Epithelial cell of proximal tubule (primary cell): ENCODE results near the gene ADAM19. TPM values are rescaled to one million over a fixed set of nuclear protein-coding genes. Genes with fewer than 3 reads are reported as not detected.

ENCODE experiments used
- DNase-seq: peaks from one replicate; pipeline ENCODE4 v3.0.0-alpha.2; 2011; ENCODE audit warnings: low read depth
- H3K4me3 ChIP-seq: 2 replicates; pipeline ENCODE4 v1.5.1; 2011; ENCODE audit warnings: low read depth, mild to moderate bottlenecking, low read length
- total RNA-seq: library from RNA; depleted of rRNA; stranded (reverse); fragments of >200 nt; gene quantifications from 2 replicates; pipeline ENCODE4 v1.2.3, GENCODE V29; 2015
- TF ChIP-seq, protein P1 (sequence below): conservative IDR thresholded peaks from 2 replicates; pipeline ENCODE4 v1.5.1; 2012; ENCODE audit warnings: low read depth, mild to moderate bottlenecking, low read length

The ADAM19 gene
- total RNA-seq, 1 donor from 2014 or later, result 19.3 TPM

DNA sequence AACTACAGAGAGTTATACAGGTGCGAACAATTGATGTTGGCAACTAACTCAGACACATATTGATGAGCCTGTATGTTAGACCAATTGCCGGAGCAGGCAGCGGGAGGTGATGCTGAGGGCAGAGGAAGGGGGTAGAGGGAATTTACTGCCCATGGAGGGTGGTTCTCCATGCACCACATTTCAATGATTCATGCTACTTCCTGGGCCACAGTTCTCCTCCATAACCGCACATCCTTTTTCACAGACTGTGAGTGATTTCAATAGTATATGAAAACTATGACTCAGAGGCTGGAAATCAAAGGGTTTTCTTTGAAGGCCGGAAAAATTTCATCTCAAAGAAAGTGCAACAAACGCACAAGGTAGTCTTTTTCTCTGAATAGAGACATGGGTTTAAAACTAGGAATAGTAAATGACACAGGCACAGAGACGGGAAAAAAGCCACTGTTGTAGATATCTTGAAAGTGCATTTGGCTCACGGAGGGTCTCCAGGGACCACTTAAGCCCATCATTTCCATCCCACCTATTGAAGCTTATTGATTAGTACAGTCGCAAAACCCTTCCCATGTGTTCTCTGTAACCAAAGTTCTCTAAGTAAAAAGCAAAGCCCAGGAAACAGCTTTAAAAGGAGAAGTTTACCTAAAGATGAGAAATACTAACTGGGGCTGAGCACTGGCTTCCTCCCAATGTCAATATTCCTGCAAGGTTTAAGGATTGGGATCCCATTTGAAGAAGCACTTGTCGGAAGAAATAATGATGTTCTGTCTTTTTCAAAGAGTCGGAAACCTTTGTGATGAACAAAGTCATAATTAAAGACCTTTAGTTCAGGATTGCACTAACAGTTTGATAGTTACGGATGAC is 28.0 kb upstream of the ADAM19 start:
- H3K4me3 ChIP-seq, result no peak overlapping the region
- DNase-seq, result peak; percentile 26
- TF ChIP-seq, protein P1, sequence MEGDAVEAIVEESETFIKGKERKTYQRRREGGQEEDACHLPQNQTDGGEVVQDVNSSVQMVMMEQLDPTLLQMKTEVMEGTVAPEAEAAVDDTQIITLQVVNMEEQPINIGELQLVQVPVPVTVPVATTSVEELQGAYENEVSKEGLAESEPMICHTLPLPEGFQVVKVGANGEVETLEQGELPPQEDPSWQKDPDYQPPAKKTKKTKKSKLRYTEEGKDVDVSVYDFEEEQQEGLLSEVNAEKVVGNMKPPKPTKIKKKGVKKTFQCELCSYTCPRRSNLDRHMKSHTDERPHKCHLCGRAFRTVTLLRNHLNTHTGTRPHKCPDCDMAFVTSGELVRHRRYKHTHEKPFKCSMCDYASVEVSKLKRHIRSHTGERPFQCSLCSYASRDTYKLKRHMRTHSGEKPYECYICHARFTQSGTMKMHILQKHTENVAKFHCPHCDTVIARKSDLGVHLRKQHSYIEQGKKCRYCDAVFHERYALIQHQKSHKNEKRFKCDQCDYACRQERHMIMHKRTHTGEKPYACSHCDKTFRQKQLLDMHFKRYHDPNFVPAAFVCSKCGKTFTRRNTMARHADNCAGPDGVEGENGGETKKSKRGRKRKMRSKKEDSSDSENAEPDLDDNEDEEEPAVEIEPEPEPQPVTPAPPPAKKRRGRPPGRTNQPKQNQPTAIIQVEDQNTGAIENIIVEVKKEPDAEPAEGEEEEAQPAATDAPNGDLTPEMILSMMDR, result no peak

DNA sequence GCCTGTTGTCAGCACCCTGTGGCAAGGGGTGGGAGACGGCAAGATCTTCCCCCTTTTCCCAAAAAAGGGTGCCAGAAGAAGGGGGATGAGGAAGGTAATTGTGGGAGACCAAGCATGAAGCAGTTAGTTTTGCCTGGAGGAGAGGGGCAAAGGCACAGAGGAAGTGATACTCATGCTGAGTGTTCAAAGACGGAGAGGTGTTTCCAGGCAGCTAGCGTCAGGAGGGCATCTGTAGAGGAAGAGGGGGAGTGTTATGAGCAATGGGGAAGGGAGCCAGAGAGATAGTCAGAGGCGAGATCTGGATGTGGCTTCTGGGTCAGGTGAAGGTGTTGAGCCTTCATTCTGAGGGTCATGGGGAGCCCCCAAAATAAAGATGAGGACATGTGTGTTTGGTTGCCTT is 26.9 kb upstream of the ADAM19 start:
- H3K4me3 ChIP-seq, result no peak overlapping the region
- DNase-seq, result no peak
- TF ChIP-seq, protein P1, result no peak

DNA sequence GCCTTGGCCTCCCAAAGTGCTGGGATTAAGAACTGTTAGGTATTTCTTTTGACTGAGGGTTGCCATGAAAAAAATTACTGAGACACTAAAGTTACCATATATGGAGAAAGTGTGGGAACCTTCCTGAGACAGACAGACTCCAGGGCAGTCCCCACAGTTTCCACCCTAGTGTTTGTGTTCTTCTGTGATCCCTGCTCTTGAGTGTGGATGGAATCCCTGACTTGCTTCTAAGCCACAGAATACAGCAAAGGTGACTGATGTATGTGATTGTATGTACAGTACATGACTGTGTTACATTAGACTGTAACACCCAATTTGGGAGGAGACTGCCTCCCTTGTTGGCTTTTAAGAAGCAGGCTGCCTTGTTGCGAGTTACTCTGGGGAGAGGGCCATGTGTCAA is 24.7 kb upstream of the ADAM19 start:
- TF ChIP-seq, protein P1, result no peak
- DNase-seq, result no peak
- H3K4me3 ChIP-seq, result no peak overlapping the region

DNA sequence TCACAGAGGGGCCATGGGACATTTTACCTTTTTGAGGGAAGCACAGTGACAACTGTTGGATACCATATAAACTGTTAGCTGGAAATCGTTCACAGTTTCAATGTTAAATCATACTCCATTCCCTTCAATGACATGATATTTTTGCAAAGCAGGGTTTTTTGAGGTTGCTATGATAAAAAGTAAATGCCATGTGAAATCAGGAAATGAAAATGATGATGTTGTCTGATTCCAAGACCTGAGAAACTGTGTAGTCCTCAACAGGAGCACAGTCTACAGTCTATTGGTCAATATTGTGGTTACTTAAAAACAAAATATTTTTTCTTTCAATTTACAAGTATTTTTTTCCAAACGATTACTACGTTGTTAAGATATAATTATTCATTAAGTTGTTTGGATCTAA is 24.0 kb upstream of the ADAM19 start:
- H3K4me3 ChIP-seq, result no peak overlapping the region
- TF ChIP-seq, protein P1, result no peak
- no peak for DNase-seq

DNA sequence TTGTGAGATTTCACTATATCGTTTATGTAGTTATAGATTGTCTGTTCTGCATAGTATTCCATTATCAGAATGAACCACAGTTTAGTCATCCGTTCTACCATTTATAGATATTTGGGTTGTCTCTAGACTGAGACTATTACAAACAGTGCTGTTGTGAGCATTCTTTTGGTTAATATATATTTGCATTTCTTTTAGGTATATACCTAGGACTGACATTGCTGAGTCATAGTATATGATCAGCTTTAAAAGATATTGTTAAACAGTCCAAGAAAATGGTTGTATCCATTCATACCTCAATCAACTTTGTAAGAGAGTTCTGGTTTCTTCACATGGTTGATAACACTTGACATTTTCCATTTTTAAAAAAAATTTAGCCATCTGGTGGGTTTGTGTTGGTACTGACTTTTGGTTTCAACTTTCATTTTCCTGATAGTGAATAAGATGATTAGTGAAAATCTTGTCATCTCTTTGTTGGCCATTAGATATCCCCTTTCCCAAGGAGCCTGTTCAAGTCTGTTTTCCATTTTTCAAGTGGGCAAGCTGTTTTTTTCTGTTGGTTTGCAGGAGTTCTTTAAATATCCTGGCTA is 22.9 kb upstream of the ADAM19 start:
- no peak for DNase-seq
- H3K4me3 ChIP-seq, result no peak overlapping the region
- TF ChIP-seq, protein P1, result no peak

DNA sequence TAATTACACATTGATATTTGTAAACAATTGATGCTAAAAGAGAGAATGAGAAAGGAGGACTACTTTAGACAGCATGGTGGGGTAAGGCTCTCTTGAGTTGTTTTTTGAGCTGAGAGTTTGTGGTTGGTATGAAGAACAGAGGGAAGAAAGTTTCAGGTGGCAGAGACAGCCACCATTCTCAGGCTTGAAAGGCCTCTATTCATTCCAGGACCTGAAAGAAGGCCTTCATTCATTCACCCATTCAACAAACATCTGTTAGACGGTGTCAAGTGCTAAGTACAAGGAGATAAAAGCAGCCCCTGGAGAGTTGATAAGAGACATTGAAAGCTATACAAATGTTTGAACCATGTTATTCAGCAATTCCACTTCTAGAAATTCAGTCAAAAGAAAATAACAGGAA is 21.7 kb upstream of the ADAM19 start:
- DNase-seq, result no peak
- TF ChIP-seq, protein P1, result no peak
- no peak overlapping the region for H3K4me3 ChIP-seq
